ENCODE measurements around the gene ADSS1.
"Not testable (repeated sequence)": the region's sequence is repeated elsewhere in the genome, so short reads cannot be mapped to it uniquely, and the experiment has no call there.

ADSS1 gene

DNA sequence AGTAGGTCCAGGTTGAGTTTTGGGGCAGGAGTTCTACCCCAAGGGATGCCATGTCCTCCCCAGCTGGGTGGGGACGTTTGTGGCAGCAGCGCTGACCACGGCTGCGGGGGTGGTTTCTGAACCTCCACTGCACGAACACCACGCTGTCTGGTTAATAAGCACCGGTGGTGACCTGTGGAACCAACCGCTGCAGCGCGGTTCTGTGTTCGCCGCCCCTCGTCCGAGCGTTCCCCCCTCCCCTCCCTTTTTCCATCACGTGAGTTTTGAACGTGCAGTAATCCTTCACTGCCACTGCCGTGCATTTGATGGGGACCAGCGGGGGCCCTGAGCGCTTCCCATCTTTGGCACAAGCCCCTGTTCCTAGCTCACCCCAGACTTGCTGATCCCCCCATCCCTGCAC, 6.4 kb upstream of the ADSS1 start:
- DNase-seq: no peak

DNA sequence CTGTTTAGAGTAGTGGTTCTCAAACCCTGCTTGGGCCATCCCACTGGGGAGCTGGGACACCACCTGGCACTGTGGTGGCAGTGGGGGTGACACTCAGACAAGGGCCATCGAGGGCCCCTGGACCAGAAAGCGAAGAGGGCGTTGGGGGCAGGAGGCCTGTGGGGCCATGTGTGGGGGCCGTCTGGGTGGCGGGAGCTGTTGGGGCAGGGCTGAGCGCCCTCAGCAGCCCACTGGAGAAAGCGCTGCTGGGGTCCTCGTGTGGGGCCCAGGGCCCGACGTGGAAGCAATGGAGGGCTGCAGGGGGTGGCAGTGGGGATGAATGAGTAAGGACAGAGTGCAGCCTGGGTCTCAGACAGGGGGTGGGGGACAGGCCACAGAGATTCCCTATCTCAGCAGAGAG, 5.9 kb upstream of the ADSS1 start:
- no peak for DNase-seq

DNA sequence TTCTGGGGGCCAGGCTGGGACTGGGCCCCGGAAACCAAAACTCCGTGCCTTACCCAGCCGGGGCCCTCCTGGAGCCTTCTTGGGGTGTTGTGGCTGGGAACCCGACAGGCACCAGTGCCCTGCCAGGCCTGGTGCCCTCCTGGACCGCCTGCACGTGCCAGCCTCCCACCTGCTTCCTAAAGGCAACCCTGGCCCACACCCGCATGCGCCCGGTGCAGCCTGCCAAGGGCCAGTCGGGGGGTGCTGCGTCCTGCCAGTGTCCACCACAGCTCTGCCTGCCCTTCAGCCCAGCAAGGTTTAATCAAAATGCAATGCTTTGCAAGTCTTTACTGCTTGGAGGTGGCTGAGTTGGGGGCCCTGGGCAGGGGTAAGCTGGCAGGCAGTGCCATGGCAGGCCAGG, 5.2 kb upstream of the ADSS1 start:
- DNase-seq: no peak

DNA sequence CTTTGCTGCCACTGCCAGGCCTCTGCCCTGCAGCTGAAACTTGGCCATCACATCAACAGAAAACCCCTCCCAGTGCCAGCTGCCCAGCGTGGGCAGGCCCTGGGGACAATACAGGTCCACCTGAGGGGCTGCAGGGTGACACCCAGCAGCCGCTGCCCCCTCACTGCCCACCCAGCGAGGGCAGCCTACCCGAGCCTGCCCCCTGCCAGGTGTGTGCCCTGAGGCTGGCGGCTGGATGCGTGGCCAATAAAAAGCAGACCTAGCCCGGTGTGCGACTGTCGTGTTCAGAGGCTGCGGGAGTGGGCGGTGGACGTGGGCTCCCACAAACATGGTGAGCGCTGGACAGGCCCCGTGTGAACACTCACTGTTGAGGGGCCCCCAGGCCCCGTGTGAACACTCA, 4.7 kb upstream of the ADSS1 start:
- DNase-seq: no peak

DNA sequence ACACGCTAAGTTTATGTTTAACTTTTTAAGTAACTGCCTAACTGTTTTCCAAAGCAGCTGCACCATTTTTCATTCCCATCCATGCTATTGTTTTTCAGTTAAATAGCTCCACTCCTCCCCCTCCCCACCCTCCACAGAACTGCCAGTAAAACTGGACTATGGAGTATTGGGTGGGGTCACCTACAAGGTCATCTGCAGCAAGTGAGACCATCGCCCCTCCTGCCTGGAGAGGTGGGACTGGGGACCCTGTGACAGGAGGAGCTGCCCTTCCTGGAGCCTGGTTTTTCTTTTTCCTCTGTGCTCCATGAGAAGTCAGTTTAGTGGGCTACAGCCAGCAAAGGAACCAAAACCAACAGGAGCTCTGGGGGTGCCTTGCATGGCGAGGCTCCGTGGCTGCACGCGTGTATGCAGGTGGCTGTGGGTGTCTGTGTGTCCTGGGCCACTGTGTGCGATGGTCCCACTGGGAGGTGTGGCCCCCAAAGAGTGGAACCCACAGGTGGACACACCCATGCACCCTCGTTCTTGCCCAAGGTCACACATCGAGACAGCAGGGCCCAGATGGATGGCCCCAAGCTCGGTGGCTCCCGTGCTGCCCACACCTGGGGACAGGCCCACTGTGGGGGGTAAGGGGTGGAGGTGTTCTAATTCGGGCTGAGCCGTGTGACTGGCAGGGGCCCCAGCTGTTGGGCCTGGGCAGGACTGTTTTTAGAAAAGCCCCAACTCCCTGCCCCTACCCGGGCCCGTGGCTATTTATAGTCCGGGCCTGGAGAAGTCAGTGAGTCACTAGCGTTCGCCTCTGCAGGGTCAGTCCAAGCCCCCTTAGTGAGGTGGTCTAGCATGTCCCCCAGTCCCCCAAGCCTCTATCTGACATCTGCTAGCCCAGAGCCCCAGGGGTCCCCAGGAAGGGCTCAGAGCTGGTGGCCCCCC, 2.3 kb upstream of the ADSS1 start:
- DNase-seq: no peak

DNA sequence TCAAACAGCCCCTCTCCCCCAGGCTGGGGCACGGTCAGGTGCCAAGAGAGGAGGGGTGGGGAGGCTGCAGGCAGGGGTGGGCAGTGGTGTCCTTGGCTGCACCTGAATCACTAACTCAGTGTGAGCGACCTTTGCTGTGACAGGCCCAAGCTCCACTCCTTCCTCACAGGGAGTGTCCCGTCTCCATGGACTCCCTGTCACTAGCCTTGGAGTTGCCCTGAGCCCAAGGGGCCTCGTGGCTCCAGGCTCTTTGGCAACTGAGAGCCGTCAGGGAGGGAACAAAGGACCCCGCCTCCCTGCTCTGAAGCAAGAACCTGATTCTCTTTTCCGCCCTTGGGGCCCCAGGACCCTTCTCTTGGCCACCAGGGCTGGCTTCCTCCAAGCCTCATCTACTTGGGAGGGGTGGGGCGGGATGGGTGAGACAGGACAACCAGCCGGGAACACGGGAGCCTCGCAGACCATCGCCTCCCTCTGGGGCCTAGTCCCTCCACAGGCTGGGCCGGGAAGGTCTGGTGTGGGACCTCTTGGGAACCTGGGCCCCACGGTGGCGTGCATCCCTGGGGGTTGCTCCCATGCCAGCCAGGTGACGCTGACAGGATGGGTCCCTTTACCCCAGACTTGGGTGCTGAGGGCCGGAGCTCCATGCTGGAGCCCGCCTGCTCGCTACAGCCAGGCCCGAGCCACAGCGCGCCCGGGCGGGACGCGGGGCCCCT, 935 bp upstream of the ADSS1 start:
- DNase-seq: no peak

DNA sequence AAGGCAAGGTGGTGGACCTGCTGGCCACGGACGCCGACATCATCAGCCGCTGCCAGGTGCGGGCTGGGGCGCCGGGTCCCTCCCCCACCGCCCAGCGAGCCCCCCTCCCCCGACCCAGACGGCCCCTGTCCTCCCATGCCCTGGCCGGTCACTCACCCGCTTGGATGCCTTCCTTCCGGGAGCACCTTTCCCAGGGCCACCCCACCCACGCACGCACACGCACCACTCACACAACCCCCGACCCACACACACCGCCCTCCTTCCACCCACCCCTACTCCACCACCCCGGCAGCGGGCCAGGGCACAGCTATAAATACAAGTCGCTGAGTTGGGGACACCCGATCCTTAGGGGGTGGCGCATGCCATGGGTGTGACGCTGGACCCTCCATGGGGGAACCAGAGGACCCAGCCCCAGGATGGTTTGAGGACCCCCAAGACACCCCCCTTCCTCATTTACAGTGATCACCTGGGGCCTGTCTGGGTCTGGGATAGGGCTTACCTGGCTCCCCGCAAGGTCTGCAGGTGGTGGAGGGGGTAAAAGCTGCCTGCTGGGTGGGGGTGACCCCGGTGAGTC, 465 bp downstream of the ADSS1 start:
- no peak for DNase-seq

DNA sequence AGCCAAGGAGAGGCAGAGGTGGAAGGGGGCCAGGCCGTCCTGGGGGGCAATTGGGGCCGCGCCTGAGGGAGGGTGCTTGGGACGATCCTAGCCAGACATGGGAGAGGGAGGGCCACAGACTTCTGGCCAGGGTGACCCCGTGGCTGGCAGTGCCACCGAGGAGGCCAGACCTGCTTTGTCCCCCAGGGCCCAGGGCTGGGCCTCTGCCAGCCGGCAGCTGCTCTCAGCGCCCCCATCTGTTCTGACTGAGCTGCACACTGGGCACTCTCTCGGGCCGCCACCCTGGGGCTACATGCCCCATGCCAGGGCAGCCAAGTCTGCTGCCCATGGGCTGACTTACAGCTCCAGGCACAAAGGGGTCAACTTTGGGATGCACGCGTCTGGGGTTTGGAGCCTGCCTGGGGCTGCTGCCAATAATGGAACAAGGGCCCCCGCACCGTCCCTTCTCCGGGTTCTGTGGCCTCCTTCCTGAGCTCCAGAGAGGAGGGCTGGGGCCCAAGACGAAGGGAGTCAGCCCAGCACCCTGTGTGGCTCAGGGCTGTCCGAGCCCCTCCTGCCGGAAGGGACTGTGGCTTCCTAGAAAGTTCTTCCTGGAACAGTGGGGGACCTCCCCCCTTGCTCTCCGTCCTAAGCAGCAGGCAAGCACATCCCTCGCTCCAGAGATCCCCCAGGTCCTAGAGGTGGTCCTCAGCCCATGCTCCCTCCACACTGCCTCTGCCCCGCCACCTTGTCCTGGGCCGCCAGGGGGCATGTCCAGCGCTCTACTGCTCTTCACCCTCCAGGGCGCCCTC, 1.1 kb downstream of the ADSS1 start:
- DNase-seq: no peak

DNA sequence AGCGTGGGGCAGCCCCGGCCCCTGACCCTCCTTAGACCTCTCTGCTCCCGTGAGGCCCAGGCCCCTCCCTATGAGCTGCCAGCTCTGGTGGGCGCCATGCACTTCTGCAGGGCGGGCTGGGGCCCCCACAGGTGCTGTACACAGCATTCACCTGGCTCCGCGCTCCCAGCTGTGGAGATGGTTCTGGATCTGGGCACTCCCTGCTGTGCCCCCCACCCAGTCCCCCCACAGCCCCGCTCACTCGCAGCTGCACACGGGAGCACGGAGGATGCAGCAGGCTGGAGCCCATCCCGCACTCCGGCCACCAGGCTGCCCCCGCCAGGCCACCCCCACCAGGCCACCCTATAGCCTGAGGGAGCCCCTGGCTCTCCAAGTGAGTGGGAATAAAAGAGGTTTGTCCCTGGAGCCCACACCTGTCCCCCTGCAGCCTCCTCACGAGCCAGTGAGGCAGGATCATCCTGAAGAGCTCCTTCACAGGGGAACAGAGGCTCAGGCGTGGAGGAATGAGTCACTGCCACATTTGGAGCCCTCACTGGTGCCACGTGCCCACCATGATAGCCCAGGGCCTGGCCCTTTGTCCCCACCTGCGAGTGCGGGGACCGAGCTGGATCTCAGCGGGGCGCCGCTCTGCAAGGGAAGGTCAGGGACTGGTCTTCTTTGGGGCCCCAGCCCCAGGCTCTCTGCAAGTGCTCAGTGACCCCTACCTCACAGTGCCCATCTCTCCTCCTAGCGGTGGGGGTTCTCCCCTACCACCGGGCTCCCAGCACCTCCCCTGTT, 1.9 kb downstream of the ADSS1 start:
- DNase-seq: no peak

DNA sequence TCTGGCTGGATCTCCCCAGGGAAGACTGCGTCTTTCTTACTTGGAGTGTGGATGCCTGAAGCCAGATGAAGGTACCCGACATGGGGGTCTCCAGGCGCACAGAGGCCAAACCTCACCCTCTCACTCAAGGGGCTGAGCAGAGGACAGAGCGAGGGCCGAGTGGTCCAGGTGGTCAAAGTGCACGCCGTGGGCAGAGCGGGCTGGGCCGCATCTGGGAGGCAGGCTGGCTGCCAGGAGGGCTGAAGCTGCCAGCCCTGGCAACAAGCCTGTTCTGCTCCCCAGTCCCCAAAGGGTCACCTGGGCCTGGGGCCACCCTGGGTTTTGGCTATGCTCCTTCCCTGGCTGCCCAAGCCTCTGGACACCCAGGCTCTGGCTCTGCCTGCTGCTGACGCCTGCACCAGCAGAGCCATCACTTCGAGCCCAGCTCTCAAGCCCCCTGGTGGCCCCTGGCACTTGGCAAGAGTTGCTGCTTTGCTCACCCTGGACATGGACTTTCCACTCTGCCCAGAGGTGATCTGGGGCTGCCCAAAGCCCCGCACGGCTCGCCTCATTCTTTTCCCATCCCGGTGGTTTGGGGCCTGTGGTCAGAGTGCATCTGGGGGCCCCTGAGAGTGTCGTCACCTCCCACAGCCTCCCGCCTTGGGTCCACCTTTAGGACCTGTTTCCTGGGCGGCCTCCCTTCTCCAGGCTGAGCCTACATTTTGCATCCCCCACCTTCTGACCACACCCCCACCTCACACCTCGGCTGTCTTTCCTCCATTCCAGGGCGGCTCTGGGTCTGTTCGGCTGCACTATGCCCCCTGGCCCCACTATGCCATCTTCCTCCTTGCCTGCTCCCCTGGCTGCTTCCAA, 2.8 kb downstream of the ADSS1 start:
- no peak for DNase-seq

DNA sequence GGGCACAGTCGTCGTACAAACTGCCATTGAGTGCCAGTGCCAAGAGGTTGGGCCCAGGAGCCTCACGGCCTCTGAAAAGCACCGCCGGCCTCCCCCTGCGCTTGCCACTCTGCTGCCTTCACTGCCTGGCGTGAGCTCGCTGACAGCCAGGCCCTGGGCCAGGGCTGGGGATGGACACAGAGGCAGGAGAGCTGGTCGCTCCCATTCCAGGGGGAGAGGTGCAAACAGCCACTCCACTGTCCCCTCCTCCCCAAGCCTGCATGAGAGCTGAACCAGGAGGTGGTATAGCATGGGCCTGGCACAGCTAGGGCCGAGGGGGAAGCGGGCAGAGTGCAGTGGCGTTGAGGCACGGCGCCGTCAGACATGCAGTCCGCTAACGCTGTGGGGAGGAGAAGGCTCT, 4.6 kb downstream of the ADSS1 start:
- DNase-seq: no peak

DNA sequence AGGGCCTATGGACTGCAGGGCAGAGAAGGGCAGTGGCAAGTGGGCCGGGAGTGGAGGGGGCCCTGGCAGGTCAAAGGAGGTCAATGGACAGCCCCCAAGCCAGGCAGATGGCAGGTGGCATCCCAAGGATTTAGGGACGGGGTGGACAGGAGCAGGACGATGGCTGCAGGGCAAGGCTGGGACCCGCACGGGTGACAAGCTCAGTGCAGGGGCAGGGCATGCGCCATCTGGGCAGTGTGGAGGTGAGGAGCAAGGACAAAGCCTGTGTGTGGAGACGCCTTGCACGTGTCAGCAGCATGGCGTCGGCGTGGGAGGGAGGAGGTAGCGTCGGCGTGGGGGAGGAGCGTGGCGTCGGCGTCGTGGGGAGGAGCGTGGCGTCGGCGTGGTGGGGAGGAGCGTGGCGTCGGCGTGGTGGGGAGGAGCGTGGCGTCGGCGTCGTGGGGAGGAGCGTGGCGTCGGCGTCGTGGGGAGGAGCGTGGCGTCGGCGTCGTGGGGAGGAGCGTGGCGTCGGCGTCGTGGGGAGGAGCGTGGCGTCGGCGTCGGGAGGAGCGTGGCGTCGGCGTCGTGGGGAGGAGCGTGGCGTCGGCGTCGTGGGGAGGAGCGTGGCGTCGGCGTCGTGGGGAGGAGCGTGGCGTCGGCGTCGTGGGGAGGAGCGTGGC, 5.3 kb downstream of the ADSS1 start:
- DNase-seq: not testable (repeated sequence)

DNA sequence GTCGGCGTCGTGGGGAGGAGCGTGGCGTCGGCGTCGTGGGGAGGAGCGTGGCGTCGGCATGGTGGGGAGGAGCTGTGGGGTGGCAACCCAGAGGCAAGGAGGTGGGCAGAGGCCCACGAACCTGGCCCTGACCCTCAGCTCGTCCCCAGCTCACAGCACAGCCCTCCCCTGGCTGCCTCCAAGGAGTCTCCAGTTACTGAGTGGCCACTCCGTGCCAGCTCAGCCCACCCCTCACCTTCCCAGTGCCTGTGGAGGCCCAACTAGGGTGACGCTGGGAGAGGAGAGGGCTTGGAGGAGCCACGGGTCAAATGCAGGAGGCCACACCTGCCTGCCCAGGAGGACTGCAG, 5.8 kb downstream of the ADSS1 start:
- no peak for DNase-seq

DNA sequence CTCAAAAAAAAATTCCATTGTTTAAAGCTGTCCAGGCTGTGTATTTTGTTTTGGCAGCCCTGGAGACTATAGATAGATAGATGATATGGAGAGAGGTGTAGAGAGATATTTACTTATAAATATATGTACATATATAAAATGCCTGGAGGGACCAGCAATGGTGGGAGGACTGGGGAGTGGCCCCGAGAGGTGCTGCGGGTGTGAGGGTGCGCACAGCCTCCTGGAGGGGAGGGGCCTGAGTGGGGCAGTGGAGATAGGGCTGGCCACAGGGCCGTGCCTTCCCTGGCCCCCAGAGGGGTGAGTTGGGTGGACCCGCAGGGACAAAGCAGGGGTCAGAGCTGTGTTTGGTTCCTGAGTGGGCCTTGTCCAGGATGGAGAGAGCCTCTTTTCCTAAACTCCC, 6.5 kb downstream of the ADSS1 start:
- DNase-seq: no peak

DNA sequence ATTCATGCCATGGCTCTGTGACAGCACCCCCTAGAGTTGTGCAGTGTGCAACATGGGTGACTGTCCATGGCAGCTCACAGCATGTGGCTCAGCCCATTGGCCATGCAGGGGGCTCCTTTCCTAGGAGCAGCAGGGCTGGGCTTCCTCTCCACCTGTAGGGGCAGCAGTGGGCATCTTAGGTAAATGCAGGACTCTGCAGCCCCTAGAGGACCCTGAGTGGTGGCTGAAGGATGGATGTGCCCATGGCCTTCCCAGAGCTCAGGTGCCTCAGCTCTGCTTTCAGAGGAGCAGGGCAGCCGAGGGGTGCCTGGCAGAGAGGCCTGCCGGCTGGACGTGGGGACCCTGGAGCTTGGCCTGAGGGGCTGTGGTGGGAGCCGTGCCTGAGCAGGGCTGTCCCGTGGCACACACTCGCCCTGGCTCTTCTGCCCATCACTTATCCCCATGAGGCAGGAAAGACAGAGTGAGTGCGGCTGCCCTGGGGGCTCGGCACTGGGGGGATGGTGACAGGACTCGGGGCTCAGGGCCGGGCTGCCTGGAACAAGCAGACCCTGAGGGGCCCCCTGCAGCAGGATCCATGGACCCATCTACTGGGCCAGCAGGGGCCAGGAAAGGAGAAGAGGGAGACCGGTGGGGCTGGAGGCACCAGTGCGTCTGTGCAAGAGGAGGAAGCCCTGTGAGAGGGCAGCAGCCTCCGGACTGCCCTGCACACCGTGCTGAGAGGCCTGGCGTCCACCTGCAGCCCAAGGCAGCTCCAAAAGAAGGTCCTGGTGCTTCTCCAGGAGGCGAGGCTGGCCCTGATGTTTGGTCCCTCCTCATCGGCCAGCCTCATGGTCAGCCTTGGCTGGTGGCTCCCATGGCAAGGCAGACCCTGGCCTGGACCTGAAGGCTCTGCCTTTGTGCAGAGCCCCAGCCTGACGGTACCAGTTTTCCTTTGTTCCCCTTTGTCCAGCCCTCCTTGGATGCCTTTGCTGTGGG, 7.6 kb downstream of the ADSS1 start:
- no peak for DNase-seq

DNA sequence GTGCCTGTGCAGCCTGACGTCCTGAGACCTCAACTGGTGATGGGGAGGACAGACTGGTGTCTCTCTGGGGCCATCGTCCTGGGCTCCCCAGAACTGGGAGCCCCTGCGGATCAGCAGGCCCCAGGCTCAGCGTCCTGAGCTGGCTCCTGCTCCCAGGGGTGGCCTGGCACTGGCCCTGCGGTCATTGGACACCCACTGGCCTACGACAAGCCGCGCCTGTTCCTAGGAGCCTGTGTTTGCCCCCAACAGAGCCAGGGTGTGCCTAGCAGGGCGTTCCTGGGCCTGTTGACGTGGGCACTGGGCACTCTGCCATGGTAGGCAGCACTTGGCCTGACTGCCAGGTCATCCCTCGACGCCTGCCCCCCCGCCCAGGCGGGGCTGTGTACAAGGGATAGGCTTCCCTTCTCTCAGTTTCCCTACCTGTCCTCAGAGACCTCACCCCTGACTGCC, 8.4 kb downstream of the ADSS1 start:
- DNase-seq: no peak

DNA sequence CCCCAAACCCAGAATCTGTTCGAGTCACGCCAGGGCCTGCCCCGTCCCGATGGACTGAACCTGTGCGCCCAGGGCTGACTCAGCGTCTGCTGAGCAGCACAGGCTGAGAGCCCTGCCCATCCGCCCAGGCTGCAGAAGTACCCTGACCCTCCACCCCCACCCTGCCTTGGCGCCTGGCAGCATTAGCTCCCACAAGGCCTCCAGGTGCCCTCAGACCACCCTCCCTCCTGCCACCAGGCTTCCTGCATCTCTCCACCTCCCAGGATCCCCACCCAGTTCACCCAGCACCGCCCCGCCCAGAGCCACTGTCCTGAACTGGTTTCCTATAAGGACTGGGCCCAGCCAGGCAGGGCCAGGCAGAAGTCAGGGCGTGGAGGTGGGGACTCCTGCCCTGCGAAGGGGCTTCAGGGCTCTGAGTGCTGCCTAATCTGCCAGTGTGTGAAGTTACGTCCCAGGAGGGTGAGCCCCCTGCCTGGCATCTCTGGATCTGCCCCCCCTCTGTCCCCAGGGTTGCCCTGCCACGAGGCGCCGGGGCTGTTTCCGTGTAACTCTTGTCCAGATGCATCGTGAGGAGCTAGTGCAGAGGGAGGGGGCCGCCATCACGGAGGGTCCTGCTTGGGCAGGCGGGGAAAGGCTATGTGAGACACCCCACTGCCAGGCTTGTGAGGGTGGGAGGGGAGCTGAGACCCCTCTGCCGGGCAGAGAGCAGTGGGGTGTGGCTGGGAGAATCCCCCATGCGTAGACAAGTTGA, 9.1 kb downstream of the ADSS1 start:
- no peak for DNase-seq

DNA sequence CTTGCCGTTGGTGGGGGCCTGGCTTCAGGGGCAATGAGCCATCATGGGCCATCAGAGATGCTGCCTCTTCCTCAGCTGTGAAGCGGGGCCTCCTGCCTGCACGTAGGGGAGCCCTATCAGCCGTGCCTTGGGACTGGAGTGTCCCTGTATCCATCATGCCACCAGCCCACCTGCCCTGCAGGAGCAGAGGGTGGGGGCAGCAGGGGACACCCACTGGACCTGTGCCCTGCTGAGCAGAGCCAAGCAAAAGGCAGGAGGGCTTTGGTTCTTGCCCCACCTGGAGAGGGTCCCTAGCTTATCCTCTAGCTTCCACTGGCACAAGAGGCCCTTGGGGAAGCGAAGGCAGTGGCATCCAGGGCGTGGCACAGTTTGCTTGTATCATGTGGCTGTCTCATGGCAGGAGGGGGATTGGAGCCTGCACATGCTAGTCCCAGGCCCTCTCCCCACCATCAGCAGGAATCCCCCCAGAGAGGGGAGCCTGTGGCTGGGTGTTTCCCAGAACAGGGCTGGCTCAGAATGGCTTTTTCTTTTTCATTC, 10.1 kb downstream of the ADSS1 start:
- no peak for DNase-seq

DNA sequence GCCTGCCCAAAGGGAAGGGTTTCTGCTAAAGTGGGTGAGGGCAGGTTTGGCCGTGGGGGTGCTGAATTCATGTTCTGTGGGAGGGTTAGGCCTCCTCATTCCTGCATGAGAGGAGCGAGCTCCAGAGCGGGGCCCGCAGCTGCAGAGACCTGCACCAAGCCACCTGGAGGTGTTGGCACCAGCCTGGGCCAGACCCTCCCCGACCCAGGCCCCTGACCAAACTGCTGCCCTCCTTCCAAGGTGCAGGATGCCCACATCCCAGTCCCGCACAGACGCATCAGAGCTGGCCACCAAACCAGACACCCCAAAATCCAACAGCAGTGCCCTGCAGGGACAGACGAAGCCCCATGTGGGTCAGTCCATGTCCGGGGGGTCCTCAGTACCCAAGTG, 10.6 kb downstream of the ADSS1 start:
- no peak for DNase-seq
